Measurements from ENCODE around the gene LCN2.
"Not testable (repeated sequence)": the region's sequence is repeated elsewhere in the genome, so short reads cannot be mapped to it uniquely, and the experiment has no call there.

LCN2 gene

GRCh38 chr9:128180001-128180400 lies 30.7 kb downstream of the LCN2 start:
- no peak overlapping the region for H3K27ac ChIP-seq (ENCODE audit: low read depth, low read length)
- no peaks in the 10 kb centered on the region for H3K27me3 ChIP-seq (ENCODE audit: control insufficient read depth, insufficient read depth, low read length)
- peaks cover 4% of the 10 kb centered on the region; the same call in 1 of the 2 replicates for H3K9me3 ChIP-seq (ENCODE audit: control insufficient read depth, insufficient read depth, low read depth, low read length)
- H3K9ac ChIP-seq (ENCODE audit: low read length), result no peak overlapping the region
- H3K4me3 ChIP-seq (ENCODE audit: low read depth, low read length), result no peak overlapping the region
- H3K4me1 ChIP-seq (ENCODE audit: control insufficient read depth, insufficient read depth, low read length), result no peaks in the 10 kb centered on the region
- peaks cover 68% of the 10 kb centered on the region for H3K36me3 ChIP-seq (ENCODE audit: control insufficient read depth, insufficient read depth, low read length)

GRCh38 chr9:128180447-128180846 lies 31.2 kb downstream of the LCN2 start:
- Histone ChIP-seq H3K4me1 (ENCODE audit: control insufficient read depth, insufficient read depth, low read length) (no peaks in the 10 kb centered on the region), H3K27ac (ENCODE audit: low read depth, low read length) (no peak overlapping the region), H3K4me3 (ENCODE audit: low read depth, low read length) (no peak overlapping the region), H3K27me3 (ENCODE audit: control insufficient read depth, insufficient read depth, low read length) (no peaks in the 10 kb centered on the region), H3K9me3 (ENCODE audit: control insufficient read depth, insufficient read depth, low read depth, low read length) (peaks cover 4% of the 10 kb centered on the region; the same call in 1 of the 2 replicates), H3K9ac (ENCODE audit: low read length) (no peak overlapping the region), H3K36me3 (ENCODE audit: control insufficient read depth, insufficient read depth, low read length) (peaks cover 68% of the 10 kb centered on the region)

- H3K9ac ChIP-seq (ENCODE audit: low read length); H3K4me3 ChIP-seq (ENCODE audit: low read depth, low read length); H3K9me3 ChIP-seq (ENCODE audit: control insufficient read depth, insufficient read depth, low read depth, low read length); H3K27ac ChIP-seq (ENCODE audit: low read depth, low read length); H3K4me1 ChIP-seq (ENCODE audit: control insufficient read depth, insufficient read depth, low read length); H3K27me3 ChIP-seq (ENCODE audit: control insufficient read depth, insufficient read depth, low read length): not testable (repeated sequence)
- peaks cover 66% of the 10 kb centered on the region for H3K36me3 ChIP-seq (ENCODE audit: control insufficient read depth, insufficient read depth, low read length)
Measured at GRCh38 chr9:128181480-128181879, 32.2 kb downstream of the LCN2 start.

- no peak overlapping the region for H3K9ac ChIP-seq (ENCODE audit: low read length)
- no peak overlapping the region for H3K4me3 ChIP-seq (ENCODE audit: low read depth, low read length)
- H3K4me1 ChIP-seq (ENCODE audit: control insufficient read depth, insufficient read depth, low read length), result no peaks in the 10 kb centered on the region
- H3K27me3 ChIP-seq (ENCODE audit: control insufficient read depth, insufficient read depth, low read length), result no peaks in the 10 kb centered on the region
- H3K36me3 ChIP-seq (ENCODE audit: control insufficient read depth, insufficient read depth, low read length), result peaks cover 63% of the 10 kb centered on the region
- H3K9me3 ChIP-seq (ENCODE audit: control insufficient read depth, insufficient read depth, low read depth, low read length), result peaks cover 4% of the 10 kb centered on the region; the same call in 1 of the 2 replicates
- H3K27ac ChIP-seq (ENCODE audit: low read depth, low read length), result no peak overlapping the region
Measured at GRCh38 chr9:128182893-128183588, 33.8 kb downstream of the LCN2 start.

GRCh38 chr9:128185979-128186965 lies 37.0 kb downstream of the LCN2 start:
- H3K4me3 ChIP-seq (ENCODE audit: low read depth, low read length), result no peak overlapping the region
- H3K27me3 ChIP-seq (ENCODE audit: control insufficient read depth, insufficient read depth, low read length), result no peaks in the 10 kb centered on the region
- no peak overlapping the region for H3K9ac ChIP-seq (ENCODE audit: low read length)
- H3K9me3 ChIP-seq (ENCODE audit: control insufficient read depth, insufficient read depth, low read depth, low read length), result no peaks in the 10 kb centered on the region
- peaks cover 7% of the 10 kb centered on the region for H3K4me1 ChIP-seq (ENCODE audit: control insufficient read depth, insufficient read depth, low read length)
- peaks cover 49% of the 10 kb centered on the region for H3K36me3 ChIP-seq (ENCODE audit: control insufficient read depth, insufficient read depth, low read length)
- no peak overlapping the region for H3K27ac ChIP-seq (ENCODE audit: low read depth, low read length)

- H3K27me3 ChIP-seq (ENCODE audit: control insufficient read depth, insufficient read depth, low read length), result no peaks in the 10 kb centered on the region
- H3K4me1 ChIP-seq (ENCODE audit: control insufficient read depth, insufficient read depth, low read length), result peaks cover 7% of the 10 kb centered on the region
- peaks cover 49% of the 10 kb centered on the region for H3K36me3 ChIP-seq (ENCODE audit: control insufficient read depth, insufficient read depth, low read length)
- H3K4me3 ChIP-seq (ENCODE audit: low read depth, low read length), result no peak overlapping the region
- no peak overlapping the region for H3K9ac ChIP-seq (ENCODE audit: low read length)
- H3K27ac ChIP-seq (ENCODE audit: low read depth, low read length), result no peak overlapping the region
- H3K9me3 ChIP-seq (ENCODE audit: control insufficient read depth, insufficient read depth, low read depth, low read length), result no peaks in the 10 kb centered on the region
Measured at GRCh38 chr9:128187361-128187760, 38.1 kb downstream of the LCN2 start.

- no peaks in the 10 kb centered on the region for H3K27me3 ChIP-seq (ENCODE audit: control insufficient read depth, insufficient read depth, low read length)
- no peak overlapping the region for H3K4me3 ChIP-seq (ENCODE audit: low read depth, low read length)
- H3K36me3 ChIP-seq (ENCODE audit: control insufficient read depth, insufficient read depth, low read length), result peaks cover 44% of the 10 kb centered on the region
- no peaks in the 10 kb centered on the region for H3K9me3 ChIP-seq (ENCODE audit: control insufficient read depth, insufficient read depth, low read depth, low read length)
- H3K9ac ChIP-seq (ENCODE audit: low read length), result no peak overlapping the region
- peaks cover 7% of the 10 kb centered on the region for H3K4me1 ChIP-seq (ENCODE audit: control insufficient read depth, insufficient read depth, low read length)
- no peak overlapping the region for H3K27ac ChIP-seq (ENCODE audit: low read depth, low read length)
Measured at GRCh38 chr9:128188209-128188608, 39.0 kb downstream of the LCN2 start.

GRCh38 chr9:128190013-128190412 lies 40.8 kb downstream of the LCN2 start:
- Histone ChIP-seq H3K9ac (ENCODE audit: low read length) (no peak overlapping the region), H3K27ac (ENCODE audit: low read depth, low read length) (no peak overlapping the region), H3K4me3 (ENCODE audit: low read depth, low read length) (no peak overlapping the region), H3K4me1 (ENCODE audit: control insufficient read depth, insufficient read depth, low read length) (peaks cover 7% of the 10 kb centered on the region), H3K27me3 (ENCODE audit: control insufficient read depth, insufficient read depth, low read length) (no peaks in the 10 kb centered on the region), H3K9me3 (ENCODE audit: control insufficient read depth, insufficient read depth, low read depth, low read length) (no peaks in the 10 kb centered on the region), H3K36me3 (ENCODE audit: control insufficient read depth, insufficient read depth, low read length) (peaks cover 37% of the 10 kb centered on the region)

GRCh38 chr9:128190516-128191405 lies 41.5 kb downstream of the LCN2 start:
- Histone ChIP-seq H3K36me3 (ENCODE audit: control insufficient read depth, insufficient read depth, low read length) (peaks cover 30% of the 10 kb centered on the region), H3K9me3 (ENCODE audit: control insufficient read depth, insufficient read depth, low read depth, low read length) (no peaks in the 10 kb centered on the region), H3K4me3 (ENCODE audit: low read depth, low read length) (peak overlapping the region; percentile 92), H3K4me1 (ENCODE audit: control insufficient read depth, insufficient read depth, low read length) (peaks cover 7% of the 10 kb centered on the region), H3K27ac (ENCODE audit: low read depth, low read length) (0 out of 2 replicates have a peak overlapping the region, but pooled peaks have one; percentile 42), H3K9ac (ENCODE audit: low read length) (peak overlapping the region; percentile 88), H3K27me3 (ENCODE audit: control insufficient read depth, insufficient read depth, low read length) (no peaks in the 10 kb centered on the region)

GRCh38 chr9:128191406-128192046 lies 42.3 kb downstream of the LCN2 start, which contains the start of gene CIZ1:
Gene CIZ1 (minus strand): TSS chr9:128191572. CDS start chr9:128190857, 715 bp downstream.
- Histone ChIP-seq H3K9ac (ENCODE audit: low read length) (peak within 1 kb of the TSS; percentile 88), H3K4me3 (ENCODE audit: low read depth, low read length) (peak within 1 kb of the TSS; percentile 92), H3K27ac (ENCODE audit: low read depth, low read length) (peak within 1 kb of the TSS; percentile 74; the same call in 1 of the 2 replicates), H3K27me3 (ENCODE audit: control insufficient read depth, insufficient read depth, low read length) (no peaks in the 10 kb centered on the region), H3K36me3 (ENCODE audit: control insufficient read depth, insufficient read depth, low read length) (peaks cover 25% of the 10 kb centered on the region), H3K4me1 (ENCODE audit: control insufficient read depth, insufficient read depth, low read length) (peaks cover 7% of the 10 kb centered on the region), H3K9me3 (ENCODE audit: control insufficient read depth, insufficient read depth, low read depth, low read length) (no peaks in the 10 kb centered on the region)

Data from HUES6 (cell line).